Measurements from ENCODE around the gene BRMS1L. TPM values are rescaled to one million over a fixed set of nuclear protein-coding genes. Genes with fewer than 3 reads are reported as not detected.
A peak's percentile ranks its signal among the peaks of the same experiment; 100 is the strongest.

BRMS1L gene
- polyA plus RNA-seq, 1 donor from 2014 or later: 30.8 TPM

DNA sequence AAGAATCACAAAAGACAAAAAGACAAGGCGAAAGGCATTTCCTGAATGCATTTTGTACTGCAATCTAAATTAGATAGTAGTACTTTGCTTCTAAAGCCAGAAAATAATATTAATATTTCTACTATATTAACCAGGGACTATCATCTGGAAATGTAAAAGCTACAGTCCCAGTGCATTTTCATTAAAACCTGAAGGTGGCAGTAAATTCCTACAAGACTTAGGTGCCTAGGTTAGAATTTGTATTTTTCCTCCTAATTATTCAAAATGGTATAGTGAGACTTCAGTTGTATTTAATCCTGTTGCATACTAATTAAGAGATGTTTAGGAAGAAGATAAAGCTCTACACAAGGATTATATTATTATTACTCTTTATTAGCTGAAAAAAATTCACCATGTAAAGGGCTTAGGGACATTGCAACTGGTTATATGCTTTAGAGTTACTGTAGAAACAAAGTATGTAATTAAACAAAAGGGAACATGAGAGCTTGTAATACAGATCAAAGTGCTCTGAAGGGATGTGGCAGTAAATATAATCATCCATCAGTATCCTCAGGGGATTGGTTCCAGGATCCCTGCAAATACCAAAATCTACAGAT, 53.6 kb downstream of the BRMS1L start:
- Histone ChIP-seq H3K4me2 (ENCODE audit: low read length) (no peak overlapping the region), H3F3A (ENCODE audit: insufficient read depth, low read length, poor library complexity, severe bottlenecking) (no peaks in the 10 kb centered on the region), H3K27me3 (ENCODE audit: insufficient read depth, low read depth, low read length) (no peaks in the 10 kb centered on the region), H2AFZ (ENCODE audit: low read depth, low read length) (no peak overlapping the region), H3K27ac (ENCODE audit: low read length) (no peak overlapping the region), H4K20me1 (ENCODE audit: insufficient read depth) (no peaks in the 10 kb centered on the region), H3K9me2 (ENCODE audit: insufficient read depth, low read length) (no peaks in the 10 kb centered on the region), H3K9ac (ENCODE audit: low read length) (no peak overlapping the region), H3K36me3 (ENCODE audit: insufficient read depth, low read length) (no peaks in the 10 kb centered on the region), H3K79me2 (replicated peaks; ENCODE audit: insufficient read depth, low read length) (no peaks in the 10 kb centered on the region), H3K4me3 (ENCODE audit: low read length) (no peak overlapping the region), H3K9me3 (ENCODE audit: low read length) (no peaks in the 10 kb centered on the region)
- TF ChIP-seq, protein P1, sequence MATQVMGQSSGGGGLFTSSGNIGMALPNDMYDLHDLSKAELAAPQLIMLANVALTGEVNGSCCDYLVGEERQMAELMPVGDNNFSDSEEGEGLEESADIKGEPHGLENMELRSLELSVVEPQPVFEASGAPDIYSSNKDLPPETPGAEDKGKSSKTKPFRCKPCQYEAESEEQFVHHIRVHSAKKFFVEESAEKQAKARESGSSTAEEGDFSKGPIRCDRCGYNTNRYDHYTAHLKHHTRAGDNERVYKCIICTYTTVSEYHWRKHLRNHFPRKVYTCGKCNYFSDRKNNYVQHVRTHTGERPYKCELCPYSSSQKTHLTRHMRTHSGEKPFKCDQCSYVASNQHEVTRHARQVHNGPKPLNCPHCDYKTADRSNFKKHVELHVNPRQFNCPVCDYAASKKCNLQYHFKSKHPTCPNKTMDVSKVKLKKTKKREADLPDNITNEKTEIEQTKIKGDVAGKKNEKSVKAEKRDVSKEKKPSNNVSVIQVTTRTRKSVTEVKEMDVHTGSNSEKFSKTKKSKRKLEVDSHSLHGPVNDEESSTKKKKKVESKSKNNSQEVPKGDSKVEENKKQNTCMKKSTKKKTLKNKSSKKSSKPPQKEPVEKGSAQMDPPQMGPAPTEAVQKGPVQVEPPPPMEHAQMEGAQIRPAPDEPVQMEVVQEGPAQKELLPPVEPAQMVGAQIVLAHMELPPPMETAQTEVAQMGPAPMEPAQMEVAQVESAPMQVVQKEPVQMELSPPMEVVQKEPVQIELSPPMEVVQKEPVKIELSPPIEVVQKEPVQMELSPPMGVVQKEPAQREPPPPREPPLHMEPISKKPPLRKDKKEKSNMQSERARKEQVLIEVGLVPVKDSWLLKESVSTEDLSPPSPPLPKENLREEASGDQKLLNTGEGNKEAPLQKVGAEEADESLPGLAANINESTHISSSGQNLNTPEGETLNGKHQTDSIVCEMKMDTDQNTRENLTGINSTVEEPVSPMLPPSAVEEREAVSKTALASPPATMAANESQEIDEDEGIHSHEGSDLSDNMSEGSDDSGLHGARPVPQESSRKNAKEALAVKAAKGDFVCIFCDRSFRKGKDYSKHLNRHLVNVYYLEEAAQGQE (IDR thresholded peaks at IDR 0.05; ENCODE audit: borderline replicate concordance): no peak
- TF ChIP-seq RAD21 (conservative IDR thresholded peaks at IDR 0.05): peak; percentile 79
- TF ChIP-seq, protein P2, sequence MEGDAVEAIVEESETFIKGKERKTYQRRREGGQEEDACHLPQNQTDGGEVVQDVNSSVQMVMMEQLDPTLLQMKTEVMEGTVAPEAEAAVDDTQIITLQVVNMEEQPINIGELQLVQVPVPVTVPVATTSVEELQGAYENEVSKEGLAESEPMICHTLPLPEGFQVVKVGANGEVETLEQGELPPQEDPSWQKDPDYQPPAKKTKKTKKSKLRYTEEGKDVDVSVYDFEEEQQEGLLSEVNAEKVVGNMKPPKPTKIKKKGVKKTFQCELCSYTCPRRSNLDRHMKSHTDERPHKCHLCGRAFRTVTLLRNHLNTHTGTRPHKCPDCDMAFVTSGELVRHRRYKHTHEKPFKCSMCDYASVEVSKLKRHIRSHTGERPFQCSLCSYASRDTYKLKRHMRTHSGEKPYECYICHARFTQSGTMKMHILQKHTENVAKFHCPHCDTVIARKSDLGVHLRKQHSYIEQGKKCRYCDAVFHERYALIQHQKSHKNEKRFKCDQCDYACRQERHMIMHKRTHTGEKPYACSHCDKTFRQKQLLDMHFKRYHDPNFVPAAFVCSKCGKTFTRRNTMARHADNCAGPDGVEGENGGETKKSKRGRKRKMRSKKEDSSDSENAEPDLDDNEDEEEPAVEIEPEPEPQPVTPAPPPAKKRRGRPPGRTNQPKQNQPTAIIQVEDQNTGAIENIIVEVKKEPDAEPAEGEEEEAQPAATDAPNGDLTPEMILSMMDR (IDR thresholded peaks at IDR 0.05; ENCODE audit: poor library complexity, severe bottlenecking): peak; percentile 74
- TF ChIP-seq EZH2 (IDR thresholded peaks at IDR 0.05; ENCODE audit: borderline replicate concordance, insufficient read depth, low read length, poor library complexity, severe bottlenecking): no peak
- TF ChIP-seq EP300 (conservative IDR thresholded peaks at IDR 0.05; ENCODE audit: poor library complexity, severe bottlenecking): no peak
- no peak for TF ChIP-seq TAF1 (IDR thresholded peaks at IDR 0.05; ENCODE audit: low read depth)
- TF ChIP-seq MXI1 (conservative IDR thresholded peaks at IDR 0.05; ENCODE audit: poor library complexity, severe bottlenecking): no peak
- TF ChIP-seq POLR2AphosphoS5 (IDR thresholded peaks at IDR 0.05): no peak
- peak; percentile 77 for TF ChIP-seq SMC3 (conservative IDR thresholded peaks at IDR 0.05; ENCODE audit: poor library complexity)

- Histone ChIP-seq H2AFZ (ENCODE audit: low read depth, low read length) (no peak overlapping the region), H3K9me3 (ENCODE audit: low read length) (no peaks in the 10 kb centered on the region), H3K79me2 (replicated peaks; ENCODE audit: insufficient read depth, low read length) (no peaks in the 10 kb centered on the region)
These were observed 55.1 kb downstream of the BRMS1L start for GRCh38 chr14:35881280-35881679.

More at GRCh38 chr14:35881280-35881679, 55.1 kb downstream of the BRMS1L start:
- H3K4me2 ChIP-seq (ENCODE audit: low read length): no peak overlapping the region
- H3F3A ChIP-seq (ENCODE audit: insufficient read depth, low read length, poor library complexity, severe bottlenecking): no peaks in the 10 kb centered on the region
- no peaks in the 10 kb centered on the region for H3K36me3 ChIP-seq (ENCODE audit: insufficient read depth, low read length)
- no peak for TF ChIP-seq SMC3 (conservative IDR thresholded peaks at IDR 0.05; ENCODE audit: poor library complexity)
- TF ChIP-seq, protein P1 (IDR thresholded peaks at IDR 0.05; ENCODE audit: borderline replicate concordance): no peak
- no peak for TF ChIP-seq EP300 (conservative IDR thresholded peaks at IDR 0.05; ENCODE audit: poor library complexity, severe bottlenecking)
- TF ChIP-seq MXI1 (conservative IDR thresholded peaks at IDR 0.05; ENCODE audit: poor library complexity, severe bottlenecking): no peak
- TF ChIP-seq, protein P2 (IDR thresholded peaks at IDR 0.05; ENCODE audit: poor library complexity, severe bottlenecking): no peak
- TF ChIP-seq TAF1 (IDR thresholded peaks at IDR 0.05; ENCODE audit: low read depth): no peak
- no peak for TF ChIP-seq POLR2AphosphoS5 (IDR thresholded peaks at IDR 0.05)
- no peak for TF ChIP-seq EZH2 (IDR thresholded peaks at IDR 0.05; ENCODE audit: borderline replicate concordance, insufficient read depth, low read length, poor library complexity, severe bottlenecking)
- no peak for TF ChIP-seq RAD21 (conservative IDR thresholded peaks at IDR 0.05)
- no peaks in the 10 kb centered on the region for H3K9me2 ChIP-seq (ENCODE audit: insufficient read depth, low read length)
- H3K27ac ChIP-seq (ENCODE audit: low read length): no peak overlapping the region
- H3K9ac ChIP-seq (ENCODE audit: low read length): no peak overlapping the region
- H4K20me1 ChIP-seq (ENCODE audit: insufficient read depth): no peaks in the 10 kb centered on the region
- H3K27me3 ChIP-seq (ENCODE audit: insufficient read depth, low read depth, low read length): no peaks in the 10 kb centered on the region
- no peak overlapping the region for H3K4me3 ChIP-seq (ENCODE audit: low read length)

All from neural cell (in vitro differentiated cells).